ENCODE measurements around the gene USP4. TPM values are rescaled to one million over a fixed set of nuclear protein-coding genes. Genes with fewer than 3 reads are reported as not detected.
"Not testable (repeated sequence)": the region's sequence is repeated elsewhere in the genome, so short reads cannot be mapped to it uniquely, and the experiment has no call there.

USP4 gene
- total and polyA plus RNA-seq, 8 donors = 57.7 to 77.1 (median 73.0) TPM

DNA sequence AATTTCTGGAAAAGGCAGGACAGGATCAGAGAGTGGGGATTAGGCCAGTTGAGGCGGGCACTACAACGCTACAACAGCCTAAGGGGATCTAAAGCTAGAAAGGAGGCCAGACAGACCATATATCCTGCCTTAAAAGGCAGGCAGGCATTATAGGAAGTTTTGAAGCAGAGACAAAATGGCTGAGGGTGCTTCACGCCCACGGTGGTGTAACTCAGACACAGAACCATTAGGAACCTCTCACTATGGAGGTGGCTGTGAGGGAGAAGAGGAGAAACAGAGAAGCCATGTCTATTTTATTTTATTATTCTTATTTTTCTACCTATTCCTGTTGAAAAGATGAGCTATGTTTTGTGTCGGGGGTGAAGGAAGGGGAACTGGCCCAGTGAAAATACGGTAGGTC is 2.1 kb upstream of the USP4 start:
- intact Hi-C loops (cut with DNase I) = loop anchor here in 1 of 2 donors (5.0 kb wide), 1 partner anchor 105 kb away; no protein-coding TSS in a partner anchor
- TF ChIP-seq, protein P1, sequence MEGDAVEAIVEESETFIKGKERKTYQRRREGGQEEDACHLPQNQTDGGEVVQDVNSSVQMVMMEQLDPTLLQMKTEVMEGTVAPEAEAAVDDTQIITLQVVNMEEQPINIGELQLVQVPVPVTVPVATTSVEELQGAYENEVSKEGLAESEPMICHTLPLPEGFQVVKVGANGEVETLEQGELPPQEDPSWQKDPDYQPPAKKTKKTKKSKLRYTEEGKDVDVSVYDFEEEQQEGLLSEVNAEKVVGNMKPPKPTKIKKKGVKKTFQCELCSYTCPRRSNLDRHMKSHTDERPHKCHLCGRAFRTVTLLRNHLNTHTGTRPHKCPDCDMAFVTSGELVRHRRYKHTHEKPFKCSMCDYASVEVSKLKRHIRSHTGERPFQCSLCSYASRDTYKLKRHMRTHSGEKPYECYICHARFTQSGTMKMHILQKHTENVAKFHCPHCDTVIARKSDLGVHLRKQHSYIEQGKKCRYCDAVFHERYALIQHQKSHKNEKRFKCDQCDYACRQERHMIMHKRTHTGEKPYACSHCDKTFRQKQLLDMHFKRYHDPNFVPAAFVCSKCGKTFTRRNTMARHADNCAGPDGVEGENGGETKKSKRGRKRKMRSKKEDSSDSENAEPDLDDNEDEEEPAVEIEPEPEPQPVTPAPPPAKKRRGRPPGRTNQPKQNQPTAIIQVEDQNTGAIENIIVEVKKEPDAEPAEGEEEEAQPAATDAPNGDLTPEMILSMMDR (IDR thresholded peaks at IDR 0.05) = no peak
- H3K9me3 ChIP-seq = no peaks in the 10 kb centered on the region
- peaks cover 15 to 85% of the 10 kb centered on the region in 2 donors for H3K4me1 ChIP-seq
- peaks cover 0 to 6% of the 10 kb centered on the region in 2 donors for H3K36me3 ChIP-seq
- ATAC-seq (no peak), DNase-seq (no peak)
- H3K27ac ChIP-seq = peak overlapping the region; percentile 93 to 100
- no peaks in the 10 kb centered on the region for H3K27me3 ChIP-seq
- H3K4me3 ChIP-seq = no peak overlapping the region

DNA sequence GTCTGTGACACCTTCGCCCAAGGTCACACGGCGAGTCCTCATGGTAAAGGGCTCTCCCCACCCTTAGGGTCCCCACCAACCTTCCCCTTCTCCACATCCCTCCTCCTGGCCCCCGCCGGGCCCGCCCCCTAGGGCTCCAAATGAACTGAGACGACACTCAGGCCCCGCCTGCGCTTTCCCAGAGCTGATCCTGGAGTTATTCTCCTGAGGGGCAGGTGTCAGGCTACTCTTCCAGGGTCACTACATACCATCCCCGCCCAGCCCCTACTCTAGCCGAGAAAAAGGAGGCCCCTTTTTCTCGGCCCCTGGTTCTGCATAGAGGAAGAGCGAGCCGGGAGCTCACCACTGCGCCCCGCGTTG is 292 bp downstream of the USP4 start:
- ATAC-seq = peak; percentile 11
- intact Hi-C loops (cut with DNase I) = no loop called here

DNA sequence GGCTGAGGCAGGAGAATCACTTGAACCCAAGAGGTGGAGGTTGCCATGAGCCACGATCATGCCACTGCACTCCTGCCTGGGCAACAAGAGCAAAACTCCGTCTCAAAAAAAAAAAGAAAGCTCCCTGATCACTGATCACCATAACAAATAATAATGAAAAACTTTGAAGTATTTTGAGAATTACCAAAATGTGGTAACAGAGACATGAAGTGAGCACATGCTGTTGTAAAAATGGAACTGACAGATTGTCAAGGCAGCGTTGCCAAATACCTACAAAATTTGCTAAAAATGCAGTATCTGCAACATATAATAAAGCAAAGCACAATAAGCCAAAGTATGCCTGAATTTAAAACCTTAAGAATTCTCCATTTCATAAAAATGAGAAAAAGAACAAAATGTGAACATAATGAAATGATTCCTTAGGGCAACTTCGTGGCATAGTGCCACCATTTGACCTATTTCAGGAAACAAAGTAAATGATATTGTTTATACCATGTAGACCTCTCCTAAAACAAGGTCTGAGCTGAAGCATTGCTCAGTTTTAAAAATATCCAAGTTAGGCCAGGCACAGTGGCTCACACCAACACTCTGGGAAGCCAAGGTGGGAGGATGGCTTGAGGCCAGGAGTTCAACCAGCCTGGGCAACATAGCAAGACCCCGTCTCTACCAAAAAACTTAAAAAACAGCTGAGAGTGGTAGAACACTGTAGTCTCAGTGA is 5.8 kb downstream of the USP4 start:
- peaks cover 0 to 59% of the 10 kb centered on the region in 2 donors for H3K4me1 ChIP-seq

More for the DNA sequence above, 292 bp downstream of the USP4 start:
- Histone ChIP-seq H3K4me1 (peaks cover 8 to 78% of the 10 kb centered on the region in 2 donors), H3K27ac (peak overlapping the region; percentile 93 to 100), H3K36me3 (peaks cover 0 to 30% of the 10 kb centered on the region in 2 donors), H3K27me3 (no peaks in the 10 kb centered on the region), H3K9me3 (no peaks in the 10 kb centered on the region), H3K4me3 (peak overlapping the region; percentile 84 to 92)
- peak in 1 of 4 donors; percentile 87 for DNase-seq
- TF ChIP-seq, protein P1 (IDR thresholded peaks at IDR 0.05) = no peak

DNA sequence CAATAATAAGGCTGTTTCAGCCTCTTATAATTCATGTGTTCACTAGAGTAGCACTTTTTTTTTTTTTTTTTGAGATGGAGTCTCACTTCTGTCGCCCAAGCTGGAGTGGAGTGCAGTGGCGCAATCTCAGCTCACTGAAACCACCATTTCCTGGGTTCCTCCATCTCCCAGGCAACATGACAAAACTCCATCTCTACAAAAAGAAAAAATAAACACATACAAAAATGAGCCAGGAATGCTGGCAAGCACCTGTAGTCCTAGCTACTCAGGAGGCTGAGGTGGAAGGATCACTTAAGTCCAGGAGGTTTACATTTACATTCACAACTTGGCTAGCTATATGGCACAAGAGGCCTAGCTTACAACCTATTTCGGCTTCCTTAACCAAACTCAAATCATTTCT is 6.8 kb downstream of the USP4 start:
- H3K27ac ChIP-seq = peak overlapping the region; percentile 71 to 76
- H3K27me3 ChIP-seq = no peaks in the 10 kb centered on the region
- H3K9me3 ChIP-seq = no peaks in the 10 kb centered on the region
- TF ChIP-seq, protein P1 (IDR thresholded peaks at IDR 0.05) = no peak
- intact Hi-C loops (cut with DNase I) = no loop called here
- H3K4me1 ChIP-seq = peaks cover 0 to 49% of the 10 kb centered on the region in 2 donors
- peaks cover 0 to 93% of the 10 kb centered on the region in 2 donors for H3K36me3 ChIP-seq
- DNase-seq = peak in 3 of 4 donors; percentile 47 to 77 (median 75)
- ATAC-seq = peak; percentile 87
- H3K4me3 ChIP-seq = no peak overlapping the region

More for the DNA sequence above, 5.8 kb downstream of the USP4 start:
- intact Hi-C loops (cut with DNase I) = no loop called here
- TF ChIP-seq, protein P1 (IDR thresholded peaks at IDR 0.05) = no peak
- Histone ChIP-seq H3K36me3 (peaks cover 0 to 84% of the 10 kb centered on the region in 2 donors), H3K4me3 (no peak overlapping the region), H3K9me3 (no peaks in the 10 kb centered on the region), H3K27me3 (no peaks in the 10 kb centered on the region), H3K27ac (peak overlapping the region; percentile 71 to 76)
- DNase-seq (no peak), ATAC-seq (no peak)

DNA sequence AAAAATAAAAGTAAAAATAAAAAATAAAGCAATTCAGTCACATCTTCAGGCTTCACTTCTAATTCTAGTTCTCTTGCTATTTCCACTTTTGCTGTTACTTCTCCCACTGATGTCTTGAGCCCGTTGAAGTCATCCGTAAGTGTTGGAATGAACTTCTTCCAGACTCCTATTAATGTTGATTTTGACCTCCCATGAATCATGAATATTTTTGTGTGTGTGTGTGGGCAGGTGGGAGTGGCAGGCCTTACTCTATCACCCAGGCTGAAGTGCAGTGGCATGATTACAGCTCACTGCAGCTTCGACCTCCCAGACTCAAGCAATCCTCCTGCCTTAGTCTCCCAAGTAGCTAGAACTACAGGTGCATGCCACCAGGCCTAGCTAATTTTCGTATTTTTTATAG is 10.7 kb downstream of the USP4 start:
- Histone ChIP-seq H3K27ac (no peak overlapping the region), H3K4me3 (no peak overlapping the region), H3K4me1 (peaks cover 0 to 23% of the 10 kb centered on the region in 2 donors), H3K27me3 (no peaks in the 10 kb centered on the region), H3K36me3 (peaks cover 0 to 98% of the 10 kb centered on the region in 2 donors), H3K9me3 (no peaks in the 10 kb centered on the region)
- intact Hi-C loops (cut with DNase I) = no loop called here
- ATAC-seq = no peak
- no peak for DNase-seq
- TF ChIP-seq, protein P1 (IDR thresholded peaks at IDR 0.05) = no peak

DNA sequence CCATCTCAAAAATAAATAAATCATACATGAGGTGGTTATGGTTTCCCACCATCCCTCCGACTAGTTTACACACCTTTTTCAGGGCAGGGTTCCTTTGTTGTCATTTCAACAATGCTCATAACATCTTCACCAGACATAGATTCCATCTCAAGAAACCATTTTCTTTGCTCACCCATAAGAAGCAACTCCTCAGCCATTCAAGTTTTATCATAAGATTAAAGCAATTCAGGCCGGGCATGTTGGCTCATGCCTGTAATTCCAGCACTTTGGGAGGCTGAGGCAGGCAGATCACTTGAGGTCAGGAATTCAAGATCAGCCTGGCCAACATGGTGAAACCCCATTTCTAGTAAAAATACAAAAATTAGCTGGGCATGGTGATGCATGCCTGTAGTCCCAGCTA is 11.5 kb downstream of the USP4 start:
- H3K27me3 ChIP-seq; ATAC-seq; H3K27ac ChIP-seq; intact Hi-C loops (cut with DNase I); H3K4me3 ChIP-seq; DNase-seq; H3K9me3 ChIP-seq: not testable (repeated sequence)
- Histone ChIP-seq H3K36me3 (peaks cover 0 to 98% of the 10 kb centered on the region in 2 donors), H3K4me1 (peaks cover 0 to 15% of the 10 kb centered on the region in 2 donors)
